Measurements from ENCODE around the gene AOC2.
"Not testable (repeated sequence)": the region's sequence is repeated elsewhere in the genome, so short reads cannot be mapped to it uniquely, and the experiment has no call there.

AOC2 gene

GRCh38 chr17:42849031-42849430 lies 4.7 kb downstream of the AOC2 start:
- no peak for DNase-seq (ENCODE audit: low spot score)
- in situ Hi-C loops (cut with MboI; ENCODE audit: low sequenced_read_pairs, unreplicated experiment), result no loop called here
- no peak for TF ChIP-seq CTCF (IDR thresholded peaks at IDR 0.05; ENCODE audit: borderline replicate concordance, control extremely low read depth, extremely low read depth, insufficient read depth, missing control alignments)

GRCh38 chr17:42849451-42850181 lies 5.2 kb downstream of the AOC2 start:
- no peak for TF ChIP-seq CTCF (IDR thresholded peaks at IDR 0.05; ENCODE audit: borderline replicate concordance, control extremely low read depth, extremely low read depth, insufficient read depth, missing control alignments)
- DNase-seq (ENCODE audit: low spot score), result no peak
- in situ Hi-C loops (cut with MboI; ENCODE audit: low sequenced_read_pairs, unreplicated experiment), result no loop called here

- DNase-seq (ENCODE audit: low spot score), result no peak
- in situ Hi-C loops (cut with MboI; ENCODE audit: low sequenced_read_pairs, unreplicated experiment), result no loop called here
- TF ChIP-seq CTCF (IDR thresholded peaks at IDR 0.05; ENCODE audit: borderline replicate concordance, control extremely low read depth, extremely low read depth, insufficient read depth, missing control alignments), result no peak
These were observed 6.6 kb downstream of the AOC2 start, which contains the start of gene AOC3 for GRCh38 chr17:42850954-42851353. TSS of gene AOC3 (plus strand) at chr17:42851199. CDS start at chr17:42851344, 145 bp downstream.

GRCh38 chr17:42851371-42852240 lies 7.2 kb downstream of the AOC2 start:
- DNase-seq (ENCODE audit: low spot score); in situ Hi-C loops (cut with MboI; ENCODE audit: low sequenced_read_pairs, unreplicated experiment): not testable (repeated sequence)

GRCh38 chr17:42852351-42852750 lies 8.0 kb downstream of the AOC2 start:
- in situ Hi-C loops (cut with MboI; ENCODE audit: low sequenced_read_pairs, unreplicated experiment), result no loop called here
- no peak for DNase-seq (ENCODE audit: low spot score)
- no peak for TF ChIP-seq CTCF (IDR thresholded peaks at IDR 0.05; ENCODE audit: borderline replicate concordance, control extremely low read depth, extremely low read depth, insufficient read depth, missing control alignments)

- in situ Hi-C loops (cut with MboI; ENCODE audit: low sequenced_read_pairs, unreplicated experiment), result no loop called here
- no peak for DNase-seq (ENCODE audit: low spot score)
- TF ChIP-seq CTCF (IDR thresholded peaks at IDR 0.05; ENCODE audit: borderline replicate concordance, control extremely low read depth, extremely low read depth, insufficient read depth, missing control alignments), result no peak
These were observed 8.6 kb downstream of the AOC2 start for GRCh38 chr17:42853004-42853403.

GRCh38 chr17:42853597-42853967 lies 9.2 kb downstream of the AOC2 start:
- in situ Hi-C loops (cut with MboI; ENCODE audit: low sequenced_read_pairs, unreplicated experiment), result no loop called here
- no peak for TF ChIP-seq CTCF (IDR thresholded peaks at IDR 0.05; ENCODE audit: borderline replicate concordance, control extremely low read depth, extremely low read depth, insufficient read depth, missing control alignments)
- no peak for DNase-seq (ENCODE audit: low spot score)
